GM19351 (cell line): ENCODE results near the gene TRAPPC12.

Experiments
- ATAC-seq: cut with Tn5 transposase; IDR thresholded peaks from one replicate; pipeline ENCODE4 v1.9.1; 2021; ENCODE audit warnings: mild to moderate bottlenecking, moderate library complexity; ENCODE audit not compliant: unreplicated experiment

TRAPPC12 gene

DNA sequence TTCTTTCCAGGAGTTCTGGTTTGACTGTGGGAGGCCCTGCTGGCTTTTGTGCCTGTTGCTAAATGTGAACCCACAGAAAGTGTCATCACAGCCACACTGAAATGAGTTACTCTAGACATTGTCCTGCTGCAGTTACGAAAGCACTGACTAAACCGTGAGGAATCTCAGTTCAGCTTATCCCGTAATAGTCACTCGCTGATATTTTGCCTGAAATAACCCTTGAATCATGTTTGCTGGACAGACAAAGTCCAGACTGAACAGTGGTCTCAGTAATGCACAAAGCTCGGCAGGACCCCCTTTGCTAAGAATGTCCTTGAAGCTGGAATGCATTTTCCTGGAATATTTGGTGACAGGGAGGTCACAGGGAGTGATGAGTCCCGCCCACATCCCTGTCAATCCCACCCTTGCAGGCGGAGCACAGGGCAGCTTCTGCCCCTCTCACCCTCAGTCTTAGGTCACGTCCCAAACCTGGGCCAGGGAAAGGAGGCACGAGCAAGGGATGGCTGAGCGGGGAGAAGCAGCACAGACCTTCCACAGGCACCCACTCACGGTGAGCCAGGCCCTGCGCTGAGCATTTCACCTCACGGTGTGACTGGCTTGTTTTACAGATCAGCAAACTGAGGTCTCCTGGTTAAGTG, 86.5 kb downstream of the TRAPPC12 start:
- ATAC-seq = no peak

DNA sequence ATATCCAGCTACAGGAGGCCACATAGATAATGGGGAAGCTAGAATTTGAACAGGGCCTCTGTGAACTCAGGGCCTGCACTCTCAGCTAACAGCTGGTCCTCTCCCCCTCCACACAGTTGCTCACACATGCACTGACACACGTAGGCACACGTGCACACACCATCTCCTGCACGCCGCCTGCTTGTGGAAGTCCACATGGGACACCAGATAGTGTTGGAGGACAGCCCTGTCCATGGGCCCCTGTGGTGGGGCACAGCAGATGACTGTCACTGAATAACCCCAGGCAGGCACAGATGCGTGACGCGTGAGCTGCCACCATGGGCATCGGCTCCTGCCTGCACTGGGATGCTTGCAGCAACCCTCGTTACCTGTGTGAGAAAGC, 87.0 kb downstream of the TRAPPC12 start:
- ATAC-seq = no peak

DNA sequence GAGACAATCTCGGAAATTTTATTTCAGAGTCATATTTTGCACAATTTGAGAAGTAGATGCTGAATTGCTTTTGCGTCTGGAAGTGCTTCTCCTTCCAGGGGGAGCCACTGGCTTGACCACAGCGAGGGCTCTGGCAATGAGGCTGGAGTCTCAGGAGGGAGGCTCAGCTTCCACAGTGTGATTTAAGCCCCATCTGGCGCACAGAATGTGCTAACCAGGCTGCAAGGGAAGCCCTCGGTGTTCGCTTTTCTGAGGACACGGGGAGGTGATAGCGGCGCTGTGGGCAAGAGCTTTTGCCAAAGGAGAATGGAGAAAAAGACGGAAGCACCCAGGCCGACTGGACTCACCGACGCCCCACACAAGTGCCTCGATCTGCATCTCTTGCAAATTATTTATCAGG, 87.5 kb downstream of the TRAPPC12 start:
- ATAC-seq = no peak

DNA sequence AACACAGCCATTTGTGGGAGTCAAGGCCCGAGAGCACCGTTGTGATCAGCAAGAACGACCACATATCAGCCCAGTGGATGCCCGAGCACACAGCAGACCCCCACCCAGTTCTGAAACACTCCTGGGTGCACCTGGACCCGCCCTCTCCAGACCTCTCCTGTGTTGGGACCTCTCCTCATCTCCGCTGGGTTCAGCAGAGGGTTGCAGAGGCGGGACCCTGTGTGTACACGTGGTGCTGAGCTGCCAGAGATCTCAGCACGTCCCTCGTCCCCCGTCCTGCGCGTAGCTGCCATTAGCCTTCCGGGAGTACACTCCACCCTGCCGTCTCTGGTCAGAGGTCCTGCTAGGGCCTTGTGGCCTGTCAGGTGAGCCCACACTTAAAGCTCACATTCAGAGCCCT, 88.2 kb downstream of the TRAPPC12 start:
- no peak for ATAC-seq

DNA sequence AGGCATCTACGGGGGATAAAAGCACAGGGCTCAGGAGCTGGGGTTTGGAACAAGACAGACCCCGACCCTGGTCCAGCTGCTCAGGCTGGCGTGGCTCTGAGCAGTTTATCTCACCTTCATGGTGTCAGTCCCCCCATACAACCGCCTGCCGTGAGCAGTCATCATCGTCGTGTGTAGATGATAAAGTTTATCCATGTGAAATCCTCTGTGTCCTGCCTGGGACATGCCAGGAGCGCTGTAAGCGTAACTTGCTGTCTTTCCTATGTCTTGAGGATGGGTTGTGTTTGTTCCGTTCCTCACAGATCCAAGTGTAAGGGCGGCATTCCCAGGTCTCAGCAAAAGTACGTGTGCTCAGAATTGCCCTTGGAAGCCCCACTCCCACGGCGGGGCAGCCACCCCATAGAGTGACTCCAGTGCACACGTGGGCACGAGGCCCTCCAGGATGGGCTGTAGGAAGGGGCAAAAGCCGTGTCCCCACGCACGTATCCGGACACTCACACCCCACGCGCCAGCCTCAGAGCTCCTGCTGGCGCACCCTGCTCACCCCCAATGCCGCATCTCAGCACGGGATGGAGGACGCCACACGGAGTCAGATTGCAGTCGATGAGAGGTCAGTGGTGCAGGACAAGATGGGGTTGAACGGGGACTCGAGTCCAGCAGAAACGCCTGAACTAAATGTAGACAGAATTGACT, 88.9 kb downstream of the TRAPPC12 start:
- no peak for ATAC-seq

DNA sequence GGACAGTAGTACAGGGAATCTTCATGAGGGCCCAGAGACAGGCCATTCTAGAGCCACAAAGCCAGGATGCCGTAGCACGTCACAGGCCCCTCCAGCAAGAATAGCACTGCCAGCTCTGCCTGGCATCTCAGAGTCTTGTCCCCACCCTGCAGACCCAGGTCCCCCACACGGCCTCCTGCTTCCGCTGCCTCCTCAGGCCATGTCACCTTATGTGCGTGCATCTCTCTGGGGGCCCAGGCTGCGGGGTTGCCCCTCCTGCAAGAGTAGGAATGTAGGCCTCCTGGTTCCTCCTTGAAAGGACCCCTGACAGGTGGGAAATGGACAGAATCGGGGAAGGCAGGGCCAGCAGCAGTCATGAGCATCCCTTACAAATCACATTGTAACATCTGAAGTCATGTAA, 90.0 kb downstream of the TRAPPC12 start:
- ATAC-seq = no peak

DNA sequence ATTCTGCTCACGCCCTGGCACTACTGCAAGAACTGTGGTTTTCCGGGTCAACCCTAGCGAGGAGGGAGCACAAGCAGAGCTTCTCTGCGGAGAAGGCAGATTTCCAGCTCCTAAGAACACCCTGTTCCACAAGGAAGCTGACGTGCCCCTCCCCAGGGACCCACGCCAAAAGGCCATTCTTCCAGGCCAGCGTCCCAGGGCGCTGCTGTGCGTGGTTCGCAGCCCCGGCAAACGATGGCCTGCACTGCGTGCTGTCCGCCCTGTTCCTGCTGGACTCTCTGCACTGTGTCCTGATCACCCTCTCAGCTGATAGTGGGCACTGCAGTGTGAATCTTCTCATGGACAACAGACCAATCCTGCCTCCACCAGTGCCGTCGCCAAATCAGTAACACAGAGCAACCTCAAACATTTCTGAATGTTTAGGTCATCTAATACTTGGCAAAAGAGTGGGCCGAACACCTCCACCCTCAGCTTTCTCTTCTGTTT, 90.7 kb downstream of the TRAPPC12 start:
- ATAC-seq = no peak

DNA sequence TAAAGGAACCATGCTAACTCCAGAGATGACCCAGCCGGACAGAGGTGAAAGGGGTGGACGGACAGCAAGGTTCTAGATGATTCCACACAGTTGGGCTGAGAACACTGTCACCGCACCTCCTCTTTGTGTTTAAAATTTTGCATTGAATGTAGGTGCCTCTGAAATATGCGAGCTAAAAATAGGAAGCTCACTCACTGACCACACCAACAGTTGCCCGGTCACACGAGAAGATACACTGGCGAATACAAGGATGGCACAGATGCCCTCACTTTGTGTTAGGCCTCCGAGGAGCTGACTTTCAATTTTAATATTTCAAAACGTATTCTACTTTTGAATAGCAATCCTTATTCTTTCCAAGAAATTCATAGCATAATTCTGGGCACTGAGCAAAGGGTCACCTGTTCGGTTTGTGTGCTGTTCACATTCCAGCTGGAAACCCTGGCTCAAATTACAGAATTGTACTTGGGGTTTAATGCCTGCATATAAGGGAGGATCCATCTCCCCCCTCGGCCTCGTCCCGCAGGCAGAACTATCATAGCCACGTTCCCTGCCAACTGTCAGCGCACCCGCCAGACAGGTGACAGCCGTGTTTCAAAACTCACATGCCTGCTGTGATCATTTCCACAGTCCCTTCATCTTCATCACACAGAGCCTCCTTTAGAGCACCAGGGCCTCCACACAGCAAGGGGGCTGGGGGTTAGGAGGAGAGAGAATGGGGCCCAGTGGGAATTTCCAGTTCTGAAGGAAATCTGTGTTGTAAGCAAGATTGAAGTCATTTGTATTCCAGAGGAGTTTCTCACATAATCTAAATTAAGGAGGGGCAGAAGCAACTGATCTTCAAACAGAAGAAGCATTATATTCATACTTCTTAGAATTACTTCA, 91.6 kb downstream of the TRAPPC12 start:
- no peak for ATAC-seq

DNA sequence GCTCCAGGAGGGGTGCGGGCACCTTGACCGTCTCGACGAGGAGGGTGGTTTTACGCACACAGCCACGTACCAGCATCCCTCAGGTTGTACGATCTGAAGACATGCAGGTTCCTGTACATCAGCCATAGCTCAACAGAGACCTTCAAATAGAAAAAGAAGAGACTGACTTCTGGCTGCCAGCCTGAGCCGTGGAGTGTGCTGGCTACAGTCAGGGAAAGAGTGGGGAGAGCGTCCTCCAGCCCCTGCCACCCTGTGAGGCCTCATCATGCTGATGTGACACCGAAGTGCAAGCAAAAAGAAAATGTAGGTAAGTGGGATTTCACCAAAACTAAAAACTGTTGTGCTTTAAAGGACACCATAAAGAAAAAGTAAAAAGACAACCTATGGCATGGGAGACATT, 92.8 kb downstream of the TRAPPC12 start:
- no peak for ATAC-seq

DNA sequence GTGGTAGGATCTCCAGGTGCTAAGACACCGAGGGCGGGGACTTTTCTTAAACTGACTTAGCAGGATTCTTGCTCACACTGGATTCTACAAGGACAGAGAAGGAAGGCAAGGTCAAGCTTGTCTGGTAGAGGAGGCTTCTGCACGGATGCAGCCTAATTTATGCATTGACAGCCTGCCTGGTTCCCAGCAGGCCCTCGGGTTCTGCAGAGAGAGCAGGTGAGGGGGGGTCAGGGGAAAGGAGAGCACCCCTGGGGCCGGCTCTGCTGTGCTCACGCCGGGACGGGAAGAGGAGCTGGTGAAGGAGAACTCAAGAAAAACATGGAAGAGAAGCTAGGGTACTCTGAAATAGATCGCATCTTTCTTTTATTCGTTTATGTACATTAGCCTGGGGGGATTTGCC, 93.5 kb downstream of the TRAPPC12 start:
- ATAC-seq = no peak

DNA sequence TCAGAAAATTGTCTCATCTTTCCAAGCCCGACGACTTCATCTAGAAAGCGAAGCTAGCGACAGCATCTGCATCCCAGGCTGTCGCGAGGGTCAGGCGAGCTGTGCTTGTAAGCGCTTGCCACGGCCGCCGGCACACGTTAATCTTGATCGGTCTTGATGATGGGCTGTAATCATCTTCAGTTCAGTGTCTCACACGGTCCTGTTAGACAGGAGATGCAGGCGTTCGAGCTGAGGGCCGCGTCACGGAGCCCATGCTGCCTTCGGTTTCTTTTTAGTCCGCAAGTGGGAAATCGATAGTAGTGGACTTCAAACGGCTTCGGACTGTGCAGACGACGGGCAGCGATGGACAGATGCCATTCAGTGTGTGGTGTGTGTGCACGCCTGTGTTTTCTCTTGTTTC, 96.3 kb downstream of the TRAPPC12 start:
- ATAC-seq = no peak

DNA sequence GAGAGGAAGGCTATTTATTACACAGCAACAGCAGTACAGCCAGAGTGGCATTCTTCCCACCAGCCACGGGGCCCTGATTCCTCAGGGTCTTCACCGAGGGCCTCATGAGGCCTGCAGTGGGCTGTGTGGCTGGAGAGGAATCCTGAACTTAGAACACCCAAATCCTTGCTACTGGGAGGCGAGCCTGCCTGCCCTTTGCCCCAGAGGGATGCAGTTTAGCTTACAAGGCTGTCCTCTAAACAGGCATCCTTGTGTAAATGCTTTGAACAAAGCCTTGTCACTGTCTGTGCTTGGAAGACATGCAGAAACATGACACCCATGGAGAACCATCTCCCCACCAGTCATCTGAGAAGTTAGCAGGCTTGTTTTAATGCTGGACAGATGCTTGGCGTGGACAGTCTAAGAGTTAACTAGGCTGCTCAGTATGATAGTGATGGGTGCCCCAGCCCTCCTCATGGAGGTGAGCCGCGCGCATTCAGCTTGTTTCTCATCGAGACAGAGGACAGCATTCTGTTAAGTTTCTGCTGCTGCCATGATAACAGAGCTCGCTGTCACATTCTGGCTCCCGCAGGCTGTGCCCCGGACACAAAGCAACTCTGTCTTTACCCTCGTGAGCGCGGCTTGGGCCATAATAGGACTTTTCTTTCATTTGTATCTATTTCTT, 97.0 kb downstream of the TRAPPC12 start:
- ATAC-seq = no peak

DNA sequence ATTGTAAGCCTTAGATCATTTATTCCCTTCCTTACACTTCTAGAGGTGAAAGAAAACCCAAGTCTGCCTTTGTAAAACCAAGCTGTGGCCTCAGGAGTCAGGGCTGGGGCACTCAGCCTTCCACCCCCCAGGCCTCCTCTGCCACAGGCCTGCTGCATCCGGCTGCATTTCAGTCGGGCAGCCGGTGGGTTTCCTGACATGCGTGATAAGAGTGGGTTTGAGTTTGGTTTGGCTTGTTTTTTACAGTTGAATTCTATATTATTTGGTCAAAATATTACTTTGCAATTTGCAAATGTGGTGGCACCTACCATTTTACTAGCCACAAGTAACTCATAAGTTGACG, 97.5 kb downstream of the TRAPPC12 start:
- no peak for ATAC-seq

DNA sequence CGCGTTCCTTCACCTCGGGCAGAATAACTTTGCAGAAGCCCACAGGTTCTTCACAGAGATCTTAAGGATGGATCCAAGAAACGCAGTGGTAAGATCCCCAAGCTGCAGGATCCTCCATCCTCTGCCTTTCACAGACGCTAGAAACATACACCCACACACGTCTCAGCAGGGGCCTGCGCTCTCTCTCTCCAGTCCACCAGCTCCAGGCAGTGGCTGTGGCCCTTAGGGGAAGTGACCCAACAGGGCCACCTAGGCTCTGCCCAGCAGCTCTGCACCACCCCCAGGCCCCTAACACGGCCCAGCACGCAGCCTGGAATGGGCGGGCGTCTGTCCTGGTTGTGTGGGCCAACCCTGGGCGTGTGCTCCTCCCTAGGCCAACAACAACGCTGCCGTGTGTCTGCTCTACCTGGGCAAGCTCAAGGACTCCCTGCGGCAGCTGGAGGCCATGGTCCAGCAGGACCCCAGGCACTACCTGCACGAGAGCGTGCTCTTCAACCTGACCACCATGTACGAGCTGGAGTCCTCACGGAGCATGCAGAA, 99.4 kb downstream of the TRAPPC12 start:
- ATAC-seq = no peak

DNA sequence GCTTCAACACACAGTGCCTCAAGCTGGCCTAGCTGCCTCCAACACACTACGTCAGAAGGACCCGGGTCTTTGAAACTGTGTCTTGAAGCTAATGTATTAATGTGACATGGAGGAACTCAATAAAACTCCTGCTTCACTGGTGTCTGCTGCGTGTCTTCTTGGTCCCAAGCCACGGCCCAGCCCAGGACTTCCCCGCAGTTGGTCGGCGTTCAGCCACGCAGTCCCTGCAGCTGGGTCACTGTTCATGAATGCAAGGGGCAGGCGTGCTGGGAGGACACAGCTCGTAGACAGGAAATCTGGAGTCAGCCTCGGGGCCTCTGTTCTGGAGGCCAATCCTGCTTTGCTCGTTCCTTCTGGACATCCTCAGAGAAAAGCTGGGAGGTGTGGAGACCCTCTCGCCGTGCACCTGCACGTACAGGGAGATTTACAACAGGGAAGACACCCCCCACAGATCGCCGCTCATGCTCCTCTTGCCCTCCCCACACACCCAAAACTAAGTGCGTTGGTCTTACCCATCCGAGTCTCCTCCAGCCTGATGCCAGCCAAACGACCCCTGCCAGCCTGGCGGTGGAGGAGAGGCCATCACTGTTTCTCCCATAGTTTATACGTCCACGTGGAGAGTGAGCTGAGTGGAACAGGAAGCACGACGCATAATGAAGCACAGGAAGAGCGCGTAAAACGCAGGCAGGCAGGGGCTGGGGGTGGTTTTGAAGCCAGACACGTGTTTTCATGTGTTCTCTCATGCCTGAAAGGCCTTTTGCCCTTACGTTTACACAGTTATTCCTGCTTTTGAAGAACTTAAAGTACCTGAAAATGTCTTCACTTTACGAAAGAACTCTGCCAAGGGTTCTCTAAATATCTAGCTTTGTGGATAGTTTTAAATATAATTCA, 100.2 kb downstream of the TRAPPC12 start:
- no peak for ATAC-seq

DNA sequence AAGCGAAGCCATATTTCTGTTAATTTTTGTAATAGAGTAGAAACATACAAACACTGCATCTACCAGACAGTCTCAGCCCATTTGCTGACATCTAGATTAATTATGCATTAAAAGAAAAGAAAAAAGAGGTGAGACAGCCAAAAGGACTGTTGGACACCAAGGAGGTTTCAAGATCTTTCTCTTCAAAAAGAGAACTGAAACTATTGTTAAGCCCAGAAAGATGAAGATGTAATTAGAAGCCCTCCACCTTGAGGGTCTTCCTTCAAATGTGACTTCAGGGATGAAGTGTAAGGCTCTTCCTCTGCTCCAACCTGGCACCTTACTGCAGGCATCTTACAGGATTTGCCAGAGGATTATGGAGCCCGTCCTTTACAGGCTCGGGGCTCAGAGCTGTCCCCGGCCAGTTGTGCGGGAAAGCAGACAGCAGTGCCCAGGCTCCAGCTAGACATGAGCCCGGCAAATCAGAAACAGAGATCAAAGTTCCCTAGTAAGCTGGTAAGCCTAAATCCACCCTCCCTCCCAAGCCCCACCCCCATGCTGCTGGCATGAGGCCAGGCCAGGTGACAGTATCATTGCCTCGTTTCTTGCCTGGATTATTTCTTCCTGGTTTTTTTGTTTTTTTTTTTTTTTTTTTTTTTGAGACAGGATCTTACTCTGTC, 101.0 kb downstream of the TRAPPC12 start:
- ATAC-seq = peak; percentile 59

DNA sequence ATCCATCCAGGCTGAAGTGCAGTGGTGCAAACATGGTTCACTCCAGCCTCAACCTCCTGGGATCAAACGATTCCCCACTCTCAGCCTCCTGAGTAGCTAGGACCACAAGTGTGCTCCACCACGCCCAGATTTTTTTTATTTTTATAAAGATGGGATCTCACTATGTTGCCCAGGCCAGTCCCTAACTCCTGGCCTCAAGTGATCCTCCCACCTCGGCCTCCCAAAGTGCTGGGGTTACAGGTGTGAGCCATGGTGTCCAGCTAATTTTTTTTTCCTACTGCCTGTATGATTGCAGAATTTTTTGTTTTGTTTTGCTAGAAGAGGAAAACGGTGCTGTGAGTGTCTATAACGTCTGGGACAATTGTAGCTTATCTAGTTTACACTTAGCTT, 101.5 kb downstream of the TRAPPC12 start:
- ATAC-seq = no peak

DNA sequence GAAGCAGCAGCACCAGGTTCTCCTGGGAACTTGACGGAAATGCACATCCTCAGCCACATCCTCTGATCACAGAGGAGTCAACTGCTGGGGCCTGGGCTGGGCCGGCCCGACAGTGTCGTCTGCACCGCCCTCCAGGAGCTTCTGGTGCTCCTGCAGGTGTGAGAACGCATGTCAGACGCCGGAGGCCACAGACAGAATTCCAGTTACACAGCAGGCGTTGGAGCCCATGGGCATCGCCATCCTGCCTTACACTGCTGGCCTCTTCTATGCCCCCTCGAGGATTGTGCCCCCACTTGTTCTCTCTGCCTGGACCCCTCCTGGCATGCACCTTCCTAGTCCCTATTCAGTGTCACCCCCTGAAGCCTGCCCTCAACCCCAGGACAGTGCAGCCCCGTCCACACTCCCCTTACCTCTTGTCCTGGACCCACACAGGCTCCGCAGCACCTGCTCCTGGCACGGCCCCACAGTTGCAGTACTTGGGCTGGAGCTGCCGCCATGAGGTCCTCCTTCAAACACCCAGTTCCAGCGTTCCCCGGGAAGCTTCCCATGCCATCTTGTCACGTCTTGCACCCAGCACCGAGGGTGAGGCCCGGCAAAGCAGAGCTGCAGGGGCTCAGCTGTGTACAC, 102.4 kb downstream of the TRAPPC12 start:
- ATAC-seq = no peak

DNA sequence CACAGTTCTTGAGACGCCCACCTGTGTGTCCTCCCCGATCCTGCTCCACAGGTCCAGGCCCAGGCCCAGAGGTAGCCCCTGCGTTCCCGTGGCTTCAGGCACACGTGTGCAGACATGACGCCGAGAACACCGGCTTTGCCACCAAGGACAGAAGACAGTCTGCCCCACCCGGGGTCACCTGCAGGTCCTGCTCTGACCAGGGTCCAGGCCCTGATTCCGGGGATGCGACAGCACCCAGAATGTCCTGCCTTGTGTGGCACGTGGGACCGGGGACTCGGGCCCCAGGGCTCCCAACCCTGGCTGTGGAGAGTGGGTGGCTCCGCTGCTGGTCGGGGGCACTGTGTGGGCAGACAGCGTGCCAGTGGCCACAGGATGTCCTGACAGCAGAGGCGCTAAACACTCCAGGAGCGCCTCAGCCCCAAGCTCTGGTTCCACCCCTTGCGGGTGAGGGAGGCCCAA, 102.9 kb downstream of the TRAPPC12 start:
- ATAC-seq = no peak
